ENCODE data around the gene FGD3. TPM values are rescaled to one million over a fixed set of nuclear protein-coding genes. Genes with fewer than 3 reads are reported as not detected.
"Not testable (repeated sequence)": the region's sequence is repeated elsewhere in the genome, so short reads cannot be mapped to it uniquely, and the experiment has no call there.

The FGD3 gene
- total RNA-seq, 1 donor from 2014 or later, result 4.2 TPM

DNA sequence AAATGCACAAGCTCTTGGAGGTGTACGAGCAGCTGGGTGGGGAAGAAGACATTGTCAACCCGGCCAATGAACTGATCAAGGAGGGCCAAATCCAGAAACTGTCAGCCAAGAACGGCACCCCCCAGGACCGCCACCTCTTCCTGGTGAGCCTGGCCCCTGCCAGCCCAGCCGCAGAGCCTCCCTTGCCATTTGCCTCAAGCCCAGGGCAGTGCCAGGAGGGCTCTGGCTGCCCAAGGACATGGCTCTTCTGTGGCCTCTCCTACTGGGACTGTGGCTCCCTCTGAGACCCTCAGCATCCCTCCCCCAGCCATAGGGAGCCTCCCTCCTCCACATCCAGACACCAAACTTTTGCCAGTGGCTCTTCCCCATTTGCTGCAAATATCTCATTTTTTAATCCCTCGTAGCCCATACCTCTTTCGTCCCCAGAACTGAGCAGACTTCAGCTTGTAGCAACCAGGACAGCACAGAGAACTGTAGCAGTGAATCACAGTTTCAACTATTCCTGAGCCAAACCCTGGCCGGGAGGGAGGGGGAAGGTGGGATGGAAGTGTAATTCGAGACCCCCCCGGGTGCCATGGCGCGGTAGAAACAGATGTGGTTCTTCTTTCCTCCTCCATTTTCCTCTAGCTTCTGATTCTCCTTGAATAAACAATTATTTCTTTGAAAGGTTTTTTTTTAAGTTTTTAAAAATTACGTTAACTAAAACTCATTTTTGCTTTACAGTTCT lies 66.7 kb downstream of the FGD3 start:
- Histone ChIP-seq H3K4me1 (ENCODE audit: control insufficient read depth in 3 of 3, insufficient read depth in 3 of 3, low read length in 3 of 3) (no peaks in the 10 kb centered on the region), H3K4me3 (ENCODE audit: low read length in 3 of 3) (no peak overlapping the region), H3K27ac (ENCODE audit: low read depth, low read length) (no peak overlapping the region), H3K36me3 (ENCODE audit: control insufficient read depth in 3 of 3, insufficient read depth in 3 of 3, low read length in 3 of 3) (peaks cover 0 to 3% (median 0%) of the 10 kb centered on the region in 3 donors), H3K27me3 (ENCODE audit: control insufficient read depth in 3 of 3, insufficient read depth in 3 of 3, low read length in 3 of 3) (peaks cover 0 to 4% (median 0%) of the 10 kb centered on the region in 3 donors), H3K9me3 (ENCODE audit: control insufficient read depth in 3 of 3, low read length in 3 of 3) (no peaks in the 10 kb centered on the region), H3K9ac (ENCODE audit: low read depth in 1 of 3, low read length in 3 of 3) (no peak overlapping the region)

DNA sequence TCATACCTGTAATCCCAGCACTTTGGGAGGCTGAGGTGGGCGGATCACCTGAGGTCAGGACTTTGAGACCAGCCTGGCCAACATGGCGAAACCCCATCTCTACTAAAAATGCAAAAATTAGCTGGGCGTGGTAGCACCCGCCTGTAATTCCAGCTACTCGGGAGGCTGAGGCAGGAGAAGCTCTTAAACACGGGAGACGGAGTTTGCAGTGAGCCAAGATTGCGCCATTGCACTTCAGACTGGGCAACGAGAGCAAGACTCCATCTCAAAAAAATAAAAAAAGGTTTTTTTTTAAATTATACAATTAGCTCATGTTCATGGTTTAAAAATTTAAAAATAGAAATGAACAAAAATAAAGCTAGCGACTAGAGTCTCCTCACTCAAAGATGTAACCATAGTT lies 67.9 kb downstream of the FGD3 start:
- not testable (repeated sequence) for H3K27me3 ChIP-seq (ENCODE audit: control insufficient read depth in 3 of 3, insufficient read depth in 3 of 3, low read length in 3 of 3); H3K36me3 ChIP-seq (ENCODE audit: control insufficient read depth in 3 of 3, insufficient read depth in 3 of 3, low read length in 3 of 3); H3K27ac ChIP-seq (ENCODE audit: low read depth, low read length)

DNA sequence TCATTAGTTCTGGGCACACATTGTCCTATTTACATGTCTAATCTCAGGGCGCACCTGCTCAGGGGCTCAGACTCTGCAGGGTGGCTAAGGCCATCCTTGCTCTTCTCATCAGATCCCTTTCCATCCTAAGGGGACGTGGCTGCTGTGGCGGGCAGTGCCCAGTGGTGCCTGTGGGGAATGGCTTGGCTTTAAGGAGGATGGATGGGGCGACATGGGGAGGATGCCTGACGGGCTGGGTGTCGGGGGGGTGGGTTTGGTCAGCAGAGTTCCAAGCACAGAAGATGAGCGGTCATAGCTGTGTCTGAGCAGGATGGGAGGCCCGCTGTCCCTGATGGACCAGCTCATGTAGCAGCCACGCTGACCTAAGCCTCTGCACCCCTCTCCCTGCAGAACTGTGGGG lies 70.3 kb downstream of the FGD3 start:
- Histone ChIP-seq H3K4me1 (ENCODE audit: control insufficient read depth in 3 of 3, insufficient read depth in 3 of 3, low read length in 3 of 3) (no peaks in the 10 kb centered on the region), H3K9ac (ENCODE audit: low read depth in 1 of 3, low read length in 3 of 3) (no peak overlapping the region), H3K27ac (ENCODE audit: low read depth, low read length) (no peak overlapping the region), H3K9me3 (ENCODE audit: control insufficient read depth in 3 of 3, low read length in 3 of 3) (no peaks in the 10 kb centered on the region), H3K4me3 (ENCODE audit: low read length in 3 of 3) (no peak overlapping the region), H3K36me3 (ENCODE audit: control insufficient read depth in 3 of 3, insufficient read depth in 3 of 3, low read length in 3 of 3) (peaks cover 0 to 3% (median 0%) of the 10 kb centered on the region in 3 donors), H3K27me3 (ENCODE audit: control insufficient read depth in 3 of 3, insufficient read depth in 3 of 3, low read length in 3 of 3) (no peaks in the 10 kb centered on the region)

More for the DNA sequence above, 67.9 kb downstream of the FGD3 start:
- not testable (repeated sequence) for H3K9me3 ChIP-seq (ENCODE audit: control insufficient read depth in 3 of 3, low read length in 3 of 3); H3K4me3 ChIP-seq (ENCODE audit: low read length in 3 of 3); H3K4me1 ChIP-seq (ENCODE audit: control insufficient read depth in 3 of 3, insufficient read depth in 3 of 3, low read length in 3 of 3); H3K9ac ChIP-seq (ENCODE audit: low read depth in 1 of 3, low read length in 3 of 3)

DNA sequence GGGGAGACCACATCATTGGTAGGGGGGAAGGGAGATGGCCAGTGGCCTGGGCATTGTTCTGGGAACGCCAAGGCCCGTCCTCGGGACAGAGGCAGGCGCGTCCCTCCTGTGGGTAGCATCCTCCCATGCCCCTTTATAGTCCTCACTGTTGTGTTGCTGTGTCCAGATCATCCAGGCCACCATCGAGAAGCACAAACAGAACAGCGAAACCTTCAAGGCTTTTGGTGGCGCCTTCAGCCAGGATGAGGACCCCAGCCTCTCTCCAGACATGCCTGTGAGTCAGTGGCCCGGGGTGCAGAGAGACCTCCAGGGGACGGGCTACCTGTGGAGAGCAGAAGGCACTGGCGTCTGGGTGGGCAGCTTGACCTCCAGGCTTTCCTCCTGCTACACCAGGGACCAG lies 72.8 kb downstream of the FGD3 start:
- Histone ChIP-seq H3K4me1 (ENCODE audit: control insufficient read depth in 3 of 3, insufficient read depth in 3 of 3, low read length in 3 of 3) (no peaks in the 10 kb centered on the region), H3K36me3 (ENCODE audit: control insufficient read depth in 3 of 3, insufficient read depth in 3 of 3, low read length in 3 of 3) (peaks cover 0 to 3% (median 0%) of the 10 kb centered on the region in 3 donors), H3K27me3 (ENCODE audit: control insufficient read depth in 3 of 3, insufficient read depth in 3 of 3, low read length in 3 of 3) (no peaks in the 10 kb centered on the region), H3K27ac (ENCODE audit: low read depth, low read length) (no peak overlapping the region), H3K9me3 (ENCODE audit: control insufficient read depth in 3 of 3, low read length in 3 of 3) (no peaks in the 10 kb centered on the region), H3K9ac (ENCODE audit: low read depth in 1 of 3, low read length in 3 of 3) (no peak overlapping the region), H3K4me3 (ENCODE audit: low read length in 3 of 3) (no peak overlapping the region)

DNA sequence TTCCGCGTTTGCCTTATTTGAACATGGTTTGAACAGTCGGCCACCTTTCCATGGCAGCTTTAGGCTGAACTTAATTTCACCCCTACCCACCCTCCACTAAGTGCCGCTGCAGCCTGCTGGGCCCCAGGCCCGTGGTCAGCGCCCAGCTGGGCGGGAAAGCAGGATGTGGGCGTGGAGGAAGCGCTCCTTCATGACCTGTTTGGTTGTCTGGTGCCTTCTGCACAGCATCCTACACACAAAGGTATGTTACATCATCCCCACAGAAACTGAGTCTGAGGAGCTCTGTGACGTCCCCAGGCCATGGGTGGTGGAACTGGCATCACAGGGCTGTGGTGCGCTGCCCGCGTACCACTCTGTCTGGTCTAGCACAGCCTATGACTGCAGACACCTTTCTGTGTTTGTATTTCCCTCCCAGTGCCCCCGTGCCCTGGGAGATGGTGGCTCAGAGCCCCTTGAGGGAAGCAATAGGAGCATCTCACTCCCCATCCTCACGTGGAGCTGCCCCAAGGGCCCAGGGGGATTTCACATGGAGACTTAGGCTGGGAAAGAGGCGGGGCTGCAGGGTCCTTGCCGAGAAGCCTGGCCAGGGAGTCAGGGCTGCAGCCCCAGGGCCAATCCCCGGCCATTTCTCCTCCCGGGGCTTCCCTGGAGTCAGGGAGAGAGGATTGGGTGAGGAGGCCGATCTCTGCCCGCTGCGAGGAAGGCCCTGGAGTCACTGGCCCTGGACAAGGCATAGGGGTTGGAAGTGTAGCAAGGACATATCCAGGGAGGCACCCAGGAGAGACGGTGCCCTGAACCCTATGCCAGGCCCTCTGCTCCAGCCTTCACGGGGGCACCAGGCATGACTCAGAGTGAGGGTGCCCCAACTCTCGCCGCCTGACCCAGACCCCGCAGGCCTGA lies 73.7 kb downstream of the FGD3 start:
- Histone ChIP-seq H3K4me3 (ENCODE audit: low read length in 3 of 3) (no peak overlapping the region), H3K27me3 (ENCODE audit: control insufficient read depth in 3 of 3, insufficient read depth in 3 of 3, low read length in 3 of 3) (no peaks in the 10 kb centered on the region), H3K9me3 (ENCODE audit: control insufficient read depth in 3 of 3, low read length in 3 of 3) (no peaks in the 10 kb centered on the region), H3K36me3 (ENCODE audit: control insufficient read depth in 3 of 3, insufficient read depth in 3 of 3, low read length in 3 of 3) (no peaks in the 10 kb centered on the region), H3K4me1 (ENCODE audit: control insufficient read depth in 3 of 3, insufficient read depth in 3 of 3, low read length in 3 of 3) (no peaks in the 10 kb centered on the region), H3K9ac (ENCODE audit: low read depth in 1 of 3, low read length in 3 of 3) (no peak overlapping the region), H3K27ac (ENCODE audit: low read depth, low read length) (no peak overlapping the region)

DNA sequence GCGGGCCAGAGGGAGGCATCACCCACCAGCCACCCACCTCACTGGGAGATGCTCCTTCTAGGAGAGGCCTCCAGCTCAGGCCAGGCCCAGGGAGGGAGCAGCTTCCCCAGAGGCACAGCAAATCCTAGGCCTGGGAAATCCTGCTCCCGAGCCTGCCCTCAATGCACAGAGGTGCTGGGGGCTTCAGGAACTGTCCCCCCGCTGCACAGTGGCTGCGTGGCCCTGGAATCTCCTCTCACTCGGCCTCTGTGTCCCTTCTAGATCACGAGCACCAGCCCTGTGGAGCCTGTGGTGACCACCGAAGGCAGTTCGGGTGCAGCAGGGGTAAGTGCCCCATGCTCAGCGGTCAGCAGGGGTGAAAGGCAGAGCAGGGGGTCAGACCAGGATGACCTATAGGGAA lies 74.7 kb downstream of the FGD3 start:
- no peak overlapping the region for H3K9ac ChIP-seq (ENCODE audit: low read depth in 1 of 3, low read length in 3 of 3)
- no peak overlapping the region for H3K4me3 ChIP-seq (ENCODE audit: low read length in 3 of 3)
- H3K36me3 ChIP-seq (ENCODE audit: control insufficient read depth in 3 of 3, insufficient read depth in 3 of 3, low read length in 3 of 3), result no peaks in the 10 kb centered on the region

DNA sequence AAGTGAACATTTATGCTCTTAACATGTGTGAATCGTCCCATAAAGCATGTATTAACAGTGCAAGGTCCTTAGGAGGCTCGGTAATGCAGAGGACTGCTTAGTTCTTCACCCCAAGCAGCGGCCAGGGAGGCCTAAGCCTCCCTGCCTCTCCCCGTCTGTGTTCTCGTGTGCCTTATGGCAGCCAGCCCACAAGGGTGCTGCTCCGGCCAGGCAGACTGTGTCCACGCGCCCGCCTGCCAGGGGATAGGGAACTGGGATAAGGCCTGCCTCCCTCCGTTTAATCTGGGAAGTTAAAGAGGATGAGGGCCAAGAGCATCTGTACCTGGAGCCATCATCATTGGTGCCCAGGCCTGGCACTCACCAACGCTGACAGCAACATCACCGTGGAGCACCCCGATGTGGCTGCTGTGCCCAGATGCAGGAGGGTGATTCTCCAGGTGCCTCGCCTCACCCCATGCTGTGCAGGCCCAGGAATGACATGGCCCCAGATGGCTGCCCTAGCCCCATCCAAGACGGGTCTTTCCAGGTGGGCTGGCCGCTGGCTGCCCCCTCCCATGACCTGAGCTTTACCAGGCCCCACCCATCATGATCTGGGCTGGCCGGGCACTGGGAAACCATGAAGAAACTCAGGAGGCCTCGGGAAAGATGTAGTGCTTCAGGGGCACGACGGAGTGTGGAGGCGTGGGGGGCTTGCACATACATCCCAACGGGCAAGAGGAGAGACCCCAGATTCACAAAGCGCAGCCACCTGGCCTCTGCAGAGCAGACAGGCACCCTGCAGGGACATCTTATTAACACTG lies 75.6 kb downstream of the FGD3 start:
- H3K9ac ChIP-seq (ENCODE audit: low read depth in 1 of 3, low read length in 3 of 3), result no peak overlapping the region
- H3K27ac ChIP-seq (ENCODE audit: low read depth, low read length), result no peak overlapping the region
- no peaks in the 10 kb centered on the region for H3K4me1 ChIP-seq (ENCODE audit: control insufficient read depth in 3 of 3, insufficient read depth in 3 of 3, low read length in 3 of 3)
- no peaks in the 10 kb centered on the region for H3K27me3 ChIP-seq (ENCODE audit: control insufficient read depth in 3 of 3, insufficient read depth in 3 of 3, low read length in 3 of 3)
- H3K36me3 ChIP-seq (ENCODE audit: control insufficient read depth in 3 of 3, insufficient read depth in 3 of 3, low read length in 3 of 3), result no peaks in the 10 kb centered on the region
- H3K9me3 ChIP-seq (ENCODE audit: control insufficient read depth in 3 of 3, low read length in 3 of 3), result no peaks in the 10 kb centered on the region
- no peak overlapping the region for H3K4me3 ChIP-seq (ENCODE audit: low read length in 3 of 3)

More for the DNA sequence above, 74.7 kb downstream of the FGD3 start:
- no peak overlapping the region for H3K27ac ChIP-seq (ENCODE audit: low read depth, low read length)
- H3K4me1 ChIP-seq (ENCODE audit: control insufficient read depth in 3 of 3, insufficient read depth in 3 of 3, low read length in 3 of 3), result no peaks in the 10 kb centered on the region
- H3K9me3 ChIP-seq (ENCODE audit: control insufficient read depth in 3 of 3, low read length in 3 of 3), result no peaks in the 10 kb centered on the region
- H3K27me3 ChIP-seq (ENCODE audit: control insufficient read depth in 3 of 3, insufficient read depth in 3 of 3, low read length in 3 of 3), result no peaks in the 10 kb centered on the region

DNA sequence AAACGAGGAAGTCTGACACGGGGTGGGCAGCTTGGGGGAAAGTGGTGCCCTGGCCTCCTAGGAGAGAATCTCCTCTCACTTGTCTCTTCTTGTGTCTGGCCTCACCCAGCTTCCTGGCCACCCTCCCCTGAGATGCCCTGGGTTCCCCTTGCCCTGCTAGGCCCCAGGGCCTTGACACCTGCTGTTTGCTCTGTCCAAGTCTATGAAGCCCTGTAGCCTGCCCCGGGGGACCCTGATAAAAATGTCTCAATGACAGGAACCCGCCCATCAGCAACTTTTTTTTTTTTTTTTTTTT lies 76.1 kb downstream of the FGD3 start:
- Histone ChIP-seq H3K4me3 (ENCODE audit: low read length in 3 of 3) (no peak overlapping the region), H3K9ac (ENCODE audit: low read depth in 1 of 3, low read length in 3 of 3) (no peak overlapping the region), H3K27me3 (ENCODE audit: control insufficient read depth in 3 of 3, insufficient read depth in 3 of 3, low read length in 3 of 3) (no peaks in the 10 kb centered on the region), H3K27ac (ENCODE audit: low read depth, low read length) (no peak overlapping the region), H3K4me1 (ENCODE audit: control insufficient read depth in 3 of 3, insufficient read depth in 3 of 3, low read length in 3 of 3) (no peaks in the 10 kb centered on the region), H3K36me3 (ENCODE audit: control insufficient read depth in 3 of 3, insufficient read depth in 3 of 3, low read length in 3 of 3) (no peaks in the 10 kb centered on the region), H3K9me3 (ENCODE audit: control insufficient read depth in 3 of 3, low read length in 3 of 3) (no peaks in the 10 kb centered on the region)

DNA sequence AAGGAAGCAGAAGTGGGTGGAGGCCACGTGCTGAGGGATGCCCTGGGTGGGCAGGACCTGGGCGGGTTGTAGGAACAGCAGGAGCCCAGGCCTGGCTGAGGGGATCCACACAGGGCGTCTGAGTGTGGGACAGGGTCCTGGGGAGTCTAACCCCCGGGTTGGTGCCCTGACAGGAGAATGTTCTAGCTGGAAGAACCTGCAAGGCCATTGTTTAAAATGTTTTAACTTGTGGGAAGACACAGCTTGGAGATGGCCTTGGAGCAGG lies 77.3 kb downstream of the FGD3 start:
- Histone ChIP-seq H3K4me1 (ENCODE audit: control insufficient read depth in 3 of 3, insufficient read depth in 3 of 3, low read length in 3 of 3) (no peaks in the 10 kb centered on the region), H3K27me3 (ENCODE audit: control insufficient read depth in 3 of 3, insufficient read depth in 3 of 3, low read length in 3 of 3) (no peaks in the 10 kb centered on the region), H3K9ac (ENCODE audit: low read depth in 1 of 3, low read length in 3 of 3) (no peak overlapping the region), H3K9me3 (ENCODE audit: control insufficient read depth in 3 of 3, low read length in 3 of 3) (no peaks in the 10 kb centered on the region), H3K4me3 (ENCODE audit: low read length in 3 of 3) (no peak overlapping the region), H3K36me3 (ENCODE audit: control insufficient read depth in 3 of 3, insufficient read depth in 3 of 3, low read length in 3 of 3) (no peaks in the 10 kb centered on the region), H3K27ac (ENCODE audit: low read depth, low read length) (no peak overlapping the region)
